ES-I3 (cell line): ENCODE measurements around the gene TMIE.

Experiments
- H3K36me3 ChIP-seq: 2 replicates; pipeline ENCODE4 v1.6.1; 2013; ENCODE audit warnings: mild to moderate bottlenecking, low read length, control low read depth, moderate library complexity; ENCODE audit not compliant: insufficient read depth
- H3K4me1 ChIP-seq: 2 replicates; pipeline ENCODE4 v1.6.1; 2013; ENCODE audit warnings: mild to moderate bottlenecking, control low read depth, low read length; ENCODE audit not compliant: insufficient read depth
- H3K9ac ChIP-seq: 2 replicates; pipeline ENCODE4 v1.6.1; 2013; ENCODE audit warnings: low read depth, mild to moderate bottlenecking, low read length, moderate library complexity
- H3K9me3 ChIP-seq: 2 replicates; pipeline ENCODE4 v1.6.1; 2013; ENCODE audit warnings: mild to moderate bottlenecking, low read length, moderate library complexity; ENCODE audit not compliant: control insufficient read depth, insufficient read depth

The TMIE gene

GRCh38 chr3:46674031-46674845 is 27.0 kb upstream of the TMIE start:
- no peak overlapping the region for H3K9ac ChIP-seq
- no peaks in the 10 kb centered on the region for H3K36me3 ChIP-seq

GRCh38 chr3:46675426-46675825 is 25.8 kb upstream of the TMIE start:
- H3K36me3 ChIP-seq, result no peaks in the 10 kb centered on the region
- peaks cover 5% of the 10 kb centered on the region; the same call in 1 of the 2 replicates for H3K4me1 ChIP-seq
- H3K9me3 ChIP-seq, result no peaks in the 10 kb centered on the region
- H3K9ac ChIP-seq, result no peak overlapping the region

More at GRCh38 chr3:46674031-46674845, 27.0 kb upstream of the TMIE start:
- Histone ChIP-seq H3K4me1 (peaks cover 5% of the 10 kb centered on the region; the same call in 1 of the 2 replicates), H3K9me3 (no peaks in the 10 kb centered on the region)

DNA sequence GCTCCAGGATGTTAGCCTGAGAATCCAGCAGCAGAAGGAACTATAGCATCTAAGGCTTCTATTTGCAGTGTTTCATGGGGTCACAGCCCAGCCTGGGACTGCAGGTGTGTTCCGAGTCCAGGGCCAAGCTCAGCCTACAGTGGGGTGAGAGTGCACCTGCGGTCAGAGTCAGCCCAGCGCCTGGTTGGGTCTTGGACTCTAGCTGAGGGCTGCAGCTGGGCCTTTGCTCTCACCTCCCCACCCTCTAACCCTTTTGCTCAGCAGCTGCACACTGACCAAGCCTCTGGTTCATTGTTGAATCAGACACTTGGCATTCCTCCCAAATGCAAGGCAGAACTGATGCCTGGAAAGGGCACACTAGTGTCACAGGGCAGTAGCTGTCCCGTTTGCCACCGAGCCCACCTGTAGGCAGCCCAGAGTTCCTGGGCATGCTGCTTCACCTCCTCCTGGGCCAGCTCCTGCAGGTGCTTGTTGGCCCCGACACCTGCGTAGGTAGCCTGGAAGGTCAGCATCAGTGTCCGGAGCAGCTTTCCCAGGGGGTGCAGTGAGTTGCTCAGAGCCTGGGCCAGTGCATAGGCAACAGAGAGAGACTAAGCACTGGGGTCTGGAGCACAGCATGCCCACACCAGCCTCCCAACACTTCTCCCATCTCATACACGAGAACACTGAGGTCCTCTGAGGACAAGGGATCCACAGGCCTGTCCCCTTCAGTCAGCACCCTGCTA is 25.2 kb upstream of the TMIE start:
- peaks cover 5% of the 10 kb centered on the region; the same call in 1 of the 2 replicates for H3K4me1 ChIP-seq
- no peak overlapping the region for H3K9ac ChIP-seq
- no peaks in the 10 kb centered on the region for H3K9me3 ChIP-seq
- no peaks in the 10 kb centered on the region for H3K36me3 ChIP-seq

DNA sequence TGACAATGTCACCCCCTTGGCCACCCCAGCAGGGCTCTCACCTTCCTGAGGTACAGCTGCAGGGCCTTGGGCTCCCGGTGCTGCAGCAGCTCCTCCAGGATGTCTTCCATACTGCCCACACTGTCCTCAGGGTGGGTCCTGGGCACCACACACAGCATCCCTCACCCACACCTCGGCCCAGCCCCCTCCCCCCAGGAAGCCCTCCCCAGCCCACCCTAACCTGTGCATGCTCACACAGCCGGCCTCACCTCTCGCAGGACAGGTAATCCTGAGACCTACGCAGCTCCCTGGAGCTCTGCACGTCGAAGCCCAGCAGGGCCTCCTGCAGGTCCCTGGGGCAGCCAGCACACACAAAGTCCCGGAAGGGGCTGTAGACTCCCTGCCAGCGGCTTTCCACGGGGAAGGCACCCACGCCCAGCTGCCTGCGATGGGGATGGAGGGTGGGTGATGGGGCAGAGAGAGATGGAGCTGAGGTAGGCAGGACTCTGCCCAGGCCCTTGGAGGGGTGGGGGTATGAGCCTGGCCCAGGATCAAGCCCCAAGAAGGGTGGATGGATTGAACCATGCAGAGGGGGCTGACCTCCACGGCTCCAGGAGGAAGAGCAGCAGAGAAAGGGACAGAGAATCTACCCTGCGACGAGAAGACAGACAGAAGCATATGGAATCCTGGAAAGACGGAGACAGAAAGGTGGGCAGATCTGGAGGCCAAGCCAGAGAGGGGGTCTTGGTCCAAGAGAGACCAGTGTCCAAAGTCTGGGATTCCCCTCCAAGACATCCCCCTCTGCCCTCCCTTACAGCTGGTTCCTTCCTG is 24.4 kb upstream of the TMIE start:
- H3K9ac ChIP-seq, result no peak overlapping the region
- H3K36me3 ChIP-seq, result no peaks in the 10 kb centered on the region

DNA sequence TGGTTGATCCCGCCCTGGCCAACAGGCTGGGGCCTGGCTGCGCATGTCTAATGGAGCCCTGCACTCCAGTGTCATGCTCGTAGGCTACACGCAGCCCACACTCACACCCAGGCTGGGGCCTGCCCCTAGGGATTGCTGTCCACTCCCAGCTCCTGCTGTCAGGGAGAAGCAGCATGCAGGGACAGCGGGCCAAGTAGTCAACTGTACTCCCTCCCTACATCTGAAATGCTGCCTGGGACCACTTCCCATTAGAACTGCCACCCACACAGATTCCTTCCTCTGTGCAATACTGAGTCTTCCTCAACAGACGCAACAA is 23.8 kb upstream of the TMIE start:
- no peak overlapping the region for H3K9ac ChIP-seq
- H3K36me3 ChIP-seq, result no peaks in the 10 kb centered on the region
- H3K4me1 ChIP-seq, result peaks cover 5% of the 10 kb centered on the region; the same call in 1 of the 2 replicates
- H3K9me3 ChIP-seq, result no peaks in the 10 kb centered on the region

More for the DNA sequence above, 24.4 kb upstream of the TMIE start:
- H3K9me3 ChIP-seq, result no peaks in the 10 kb centered on the region
- H3K4me1 ChIP-seq, result peaks cover 5% of the 10 kb centered on the region; the same call in 1 of the 2 replicates

DNA sequence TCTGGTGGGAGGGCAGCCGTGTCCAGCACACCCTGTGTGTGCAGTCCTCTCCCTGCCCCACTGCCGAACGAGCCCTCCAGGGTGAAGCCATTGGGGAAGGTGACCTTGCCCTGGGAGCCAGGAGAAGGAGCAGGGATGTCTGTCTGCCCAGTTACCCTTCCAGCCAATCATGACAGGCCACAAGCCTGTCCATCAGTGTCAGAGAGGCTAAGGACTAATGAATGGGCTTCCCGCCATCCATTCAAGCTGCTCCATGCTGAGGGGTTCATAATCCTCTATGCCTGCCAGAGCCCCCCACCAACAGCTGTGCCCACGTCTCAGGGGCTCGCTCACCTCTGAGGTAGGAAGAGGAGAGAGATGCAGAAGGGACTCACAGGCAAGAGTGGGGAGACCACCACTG is 22.9 kb upstream of the TMIE start:
- Histone ChIP-seq H3K36me3 (no peaks in the 10 kb centered on the region), H3K9me3 (no peaks in the 10 kb centered on the region), H3K9ac (no peak overlapping the region), H3K4me1 (peaks cover 5% of the 10 kb centered on the region; the same call in 1 of the 2 replicates)

GRCh38 chr3:46679681-46680080 is 21.5 kb upstream of the TMIE start:
- Histone ChIP-seq H3K9me3 (no peaks in the 10 kb centered on the region), H3K36me3 (no peaks in the 10 kb centered on the region), H3K4me1 (peaks cover 5% of the 10 kb centered on the region; the same call in 1 of the 2 replicates), H3K9ac (no peak overlapping the region)

DNA sequence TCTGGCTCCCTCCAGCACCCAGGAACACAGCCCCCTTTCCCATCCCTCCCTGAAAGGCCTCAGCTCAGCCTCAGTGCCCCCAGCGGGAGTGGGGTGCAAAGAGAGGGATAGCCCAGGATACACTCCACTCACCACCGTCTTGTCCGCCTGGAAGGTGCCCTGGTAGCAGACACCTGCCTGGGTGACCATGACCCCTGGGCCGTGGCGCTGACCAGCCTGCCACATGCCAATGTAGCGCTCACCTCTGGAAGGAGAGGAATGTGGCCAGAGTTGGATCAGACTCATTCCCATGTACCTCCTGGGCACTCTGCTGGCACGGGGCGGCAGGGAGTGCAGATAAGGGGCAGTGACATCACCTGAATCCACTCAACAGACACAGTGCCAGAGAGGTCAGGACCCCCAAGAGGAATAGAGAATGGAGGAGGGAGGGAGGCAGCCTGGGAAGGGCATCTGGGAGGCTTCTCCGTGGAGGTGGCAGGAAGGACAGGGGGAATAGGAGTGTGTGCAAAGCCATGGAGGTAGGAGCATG is 20.8 kb upstream of the TMIE start:
- Histone ChIP-seq H3K9ac (no peak overlapping the region), H3K9me3 (no peaks in the 10 kb centered on the region), H3K36me3 (no peaks in the 10 kb centered on the region), H3K4me1 (peaks cover 5% of the 10 kb centered on the region; the same call in 1 of the 2 replicates)

- Histone ChIP-seq H3K4me1 (peaks cover 5% of the 10 kb centered on the region; the same call in 1 of the 2 replicates), H3K36me3 (no peaks in the 10 kb centered on the region), H3K9me3 (no peaks in the 10 kb centered on the region), H3K9ac (no peak overlapping the region)
Observed at GRCh38 chr3:46681387-46681786, 19.8 kb upstream of the TMIE start.

- Histone ChIP-seq H3K9ac (no peak overlapping the region), H3K4me1 (peaks cover 3% of the 10 kb centered on the region; the same call in 1 of the 2 replicates), H3K9me3 (no peaks in the 10 kb centered on the region), H3K36me3 (no peaks in the 10 kb centered on the region)
Observed at GRCh38 chr3:46681856-46682540, 19.2 kb upstream of the TMIE start.

GRCh38 chr3:46682974-46683373 is 18.2 kb upstream of the TMIE start:
- H3K36me3 ChIP-seq, result no peaks in the 10 kb centered on the region
- no peaks in the 10 kb centered on the region for H3K4me1 ChIP-seq
- no peak overlapping the region for H3K9ac ChIP-seq
- H3K9me3 ChIP-seq, result no peaks in the 10 kb centered on the region

GRCh38 chr3:46684891-46685290 is 16.3 kb upstream of the TMIE start:
- Histone ChIP-seq H3K9me3 (no peaks in the 10 kb centered on the region), H3K4me1 (no peaks in the 10 kb centered on the region), H3K9ac (no peak overlapping the region), H3K36me3 (no peaks in the 10 kb centered on the region)

DNA sequence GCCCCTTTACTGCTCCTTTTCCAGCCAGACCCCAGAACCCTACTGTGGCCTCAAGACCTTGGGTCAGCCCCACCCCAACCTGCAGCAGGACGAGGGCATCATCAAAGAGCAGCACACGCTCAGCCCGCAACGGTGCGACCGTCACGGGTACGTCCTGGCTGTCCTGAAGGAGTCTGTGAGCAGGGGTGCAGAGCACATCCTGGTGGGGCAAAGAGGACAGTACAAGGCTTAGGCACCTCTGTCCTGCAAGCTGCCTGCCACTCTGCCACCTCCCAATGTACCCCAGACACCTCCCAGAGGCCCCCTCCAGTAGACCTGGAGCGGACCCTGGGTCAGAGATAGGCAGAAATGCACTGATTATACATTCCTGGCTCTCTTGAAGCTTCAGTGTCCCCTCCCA is 15.7 kb upstream of the TMIE start:
- Histone ChIP-seq H3K9ac (no peak overlapping the region), H3K4me1 (no peaks in the 10 kb centered on the region), H3K9me3 (no peaks in the 10 kb centered on the region), H3K36me3 (no peaks in the 10 kb centered on the region)

DNA sequence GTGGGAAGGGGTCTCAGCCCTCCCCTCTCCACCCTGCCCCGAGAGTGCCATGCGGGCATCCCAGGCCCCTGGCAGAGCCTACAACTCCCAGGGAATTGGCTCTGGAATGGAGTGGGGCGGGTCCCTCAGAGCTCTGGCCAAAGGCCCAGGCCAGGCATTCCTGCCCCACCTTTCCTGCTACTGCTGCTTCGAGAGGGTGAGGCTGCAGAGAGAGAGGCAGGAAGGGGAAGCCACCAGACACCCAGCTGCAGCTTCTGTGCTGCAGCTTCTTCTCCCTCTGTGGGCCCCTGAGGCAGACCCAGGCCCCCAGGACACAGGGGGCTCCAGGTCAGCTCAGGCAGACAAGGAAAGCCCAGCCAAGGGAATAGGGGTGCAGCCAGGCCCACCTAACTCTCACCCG is 10.4 kb upstream of the TMIE start:
- Histone ChIP-seq H3K9ac (no peak overlapping the region), H3K4me1 (peaks cover 9% of the 10 kb centered on the region; the same call in 1 of the 2 replicates), H3K36me3 (no peaks in the 10 kb centered on the region), H3K9me3 (no peaks in the 10 kb centered on the region)
